Adrenal gland (tissue), 12 donors: ENCODE data around the gene TUB. TPM values are rescaled to one million over a fixed set of nuclear protein-coding genes. Genes with fewer than 3 reads are reported as not detected.

ENCODE experiments used
- DNase-seq, 7 donors: peaks; one replicate each; pipeline ENCODE4 v3.0.0-alpha.2; 2019 to 2020
- H3K27ac ChIP-seq, 5 donors: fragments of 200-600 bp; sonication (generic) in 4 of 5; 1 replicate in 3 of 5; 2 replicates in 2 of 5; pipeline versions ENCODE4 v1.5.1 to v1.8.0; 2016 to 2020; ENCODE audit warnings: mild to moderate bottlenecking in 1 of 5
- H3K27me3 ChIP-seq: fragments of 200-600 bp; 2 replicates; pipeline ENCODE4 v1.8.0; 2021
- H3K36me3 ChIP-seq, 2 donors: fragments of 200-600 bp; replicated peaks in 1 of 2; 1 replicate in 1 of 2; 2 replicates in 1 of 2; pipeline versions ENCODE4 v1.5.1 to v1.8.0; 2018 to 2022
- H3K4me1 ChIP-seq, 2 donors: fragments of 200-600 bp; replicated peaks in 1 of 2; 1 replicate in 1 of 2; 2 replicates in 1 of 2; pipeline versions ENCODE4 v1.5.1 to v1.8.0; 2018 to 2021
- H3K4me3 ChIP-seq, 4 donors: fragments of 200-600 bp; sonication (generic) in 3 of 4; one replicate each; pipeline ENCODE4 v1.5.1; 2016 to 2018
- H3K9me3 ChIP-seq, 3 donors: fragments of 200-600 bp; sonication (generic) in 1 of 3; replicated peaks in 1 of 3; 1 replicate in 2 of 3; 2 replicates in 1 of 3; pipeline versions ENCODE4 v1.5.1 to v1.8.0; 2016 to 2021
- POLR2A ChIP-seq, 2 donors: fragments of 450-650 bp; IDR thresholded peaks; one replicate each; pipeline ENCODE4 v1.6.1; 2017; ENCODE audit warnings: antibody characterized with exemption in 2 of 2, mild to moderate bottlenecking in 2 of 2, moderate library complexity in 1 of 2
- WGBS, 4 donors: extraction: QIAGEN DNeasy Blood & Tissue Kit in 2 of 4; methylation state at CpG; one replicate each; pipeline versions ENCODE4 v1.1.5 to v1.1.7; 2013 to 2017; 5-methylcytosine and 5-hydroxymethylcytosine counted together
- intact Hi-C, 2 donors: fragments of 100-400 bp; cut with DNase I; formaldehyde crosslinking; loops; one replicate each; pipeline versions ENCODE4 v1.14.1 to v1.15.0; 2022 to 2023
- polyA plus RNA-seq, 3 donors: library from polyadenylated mRNA; stranded (reverse); fragments of 200-250 nt in 2 of 3; fragments of 350-450 nt in 1 of 3; fragmentation: Illumina TruSeq in 1 of 3; extraction: RNeasy Lipid Tissue Mini Kit (QIAGEN cat#74804) in 1 of 3; gene quantifications; one replicate each; pipeline ENCODE4 v1.2.3, GENCODE V29; 2013 to 2014
- total RNA-seq, 9 donors: library from RNA; depleted of rRNA in 4 of 9; stranded (reverse); fragments of >200 nt in 4 of 9; fragments of 120-200 nt in 1 of 9; fragmentation: NEBNext Ultra II Directional in 1 of 9; extraction: Animal tissue kit (Norgen Biotek cat#: 25700) in 1 of 9; gene quantifications; one replicate each; pipeline versions ENCODE4 v1.1.0 to v1.2.4, GENCODE V29; 2013 to 2023
- TF ChIP-seq, protein P1 (sequence below), 6 experiments: fragments of 450-650 bp in 4 of 6; fragments of 200-600 bp in 2 of 6; sonication (generic) in 1 of 6; IDR thresholded peaks; 1 replicate in 5 of 6; 2 replicates in 1 of 6; pipeline versions ENCODE4 v1.5.1 to v1.8.0; 2016 to 2021; ENCODE audit warnings: antibody characterized with exemption in 6 of 6, mild to moderate bottlenecking in 2 of 6, moderate library complexity in 1 of 6
- donor health status: healthy with polysubstance abuse.
- donor health status: Bipolar disorder and iron deficiency.
- donor health status: DM: yes; HTN: yes; CAD: no.
- donor health status: DM: no; HTN: no; CAD: no.
- donor health status: DM: no; HTN: no; CAD: no.
- donor health status: DM: yes; HTN: yes; CAD: no.

TUB gene
- total and polyA plus RNA-seq, 12 donors: 2.8 to 26.8 (median 12.0) TPM

- intact Hi-C loops: no loop called here
- no peak overlapping the region for H3K4me3 ChIP-seq
- DNase-seq: peak in 1 of 7 donors; percentile 12
- TF ChIP-seq POLR2A (IDR thresholded peaks at IDR 0.05): no peak
- no peaks in the 10 kb centered on the region for H3K9me3 ChIP-seq
- no peak overlapping the region for H3K27ac ChIP-seq
- H3K27me3 ChIP-seq: no peaks in the 10 kb centered on the region
- H3K4me1 ChIP-seq: no peaks in the 10 kb centered on the region
- WGBS, 4 donors: 89 to 98% (median 95%) methylated on average over 7 to 11 of the region's 11 CpGs
- peaks cover 0 to 35% of the 10 kb centered on the region in 2 donors for H3K36me3 ChIP-seq
Measured at GRCh38 chr11:8101421-8101820, 20.4 kb downstream of the TUB start.

- Histone ChIP-seq H3K4me3 (no peak overlapping the region), H3K27me3 (no peaks in the 10 kb centered on the region), H3K9me3 (no peaks in the 10 kb centered on the region), H3K36me3 (peaks cover 0 to 41% of the 10 kb centered on the region in 2 donors), H3K27ac (no peak overlapping the region), H3K4me1 (no peaks in the 10 kb centered on the region)
- TF ChIP-seq, protein P1, sequence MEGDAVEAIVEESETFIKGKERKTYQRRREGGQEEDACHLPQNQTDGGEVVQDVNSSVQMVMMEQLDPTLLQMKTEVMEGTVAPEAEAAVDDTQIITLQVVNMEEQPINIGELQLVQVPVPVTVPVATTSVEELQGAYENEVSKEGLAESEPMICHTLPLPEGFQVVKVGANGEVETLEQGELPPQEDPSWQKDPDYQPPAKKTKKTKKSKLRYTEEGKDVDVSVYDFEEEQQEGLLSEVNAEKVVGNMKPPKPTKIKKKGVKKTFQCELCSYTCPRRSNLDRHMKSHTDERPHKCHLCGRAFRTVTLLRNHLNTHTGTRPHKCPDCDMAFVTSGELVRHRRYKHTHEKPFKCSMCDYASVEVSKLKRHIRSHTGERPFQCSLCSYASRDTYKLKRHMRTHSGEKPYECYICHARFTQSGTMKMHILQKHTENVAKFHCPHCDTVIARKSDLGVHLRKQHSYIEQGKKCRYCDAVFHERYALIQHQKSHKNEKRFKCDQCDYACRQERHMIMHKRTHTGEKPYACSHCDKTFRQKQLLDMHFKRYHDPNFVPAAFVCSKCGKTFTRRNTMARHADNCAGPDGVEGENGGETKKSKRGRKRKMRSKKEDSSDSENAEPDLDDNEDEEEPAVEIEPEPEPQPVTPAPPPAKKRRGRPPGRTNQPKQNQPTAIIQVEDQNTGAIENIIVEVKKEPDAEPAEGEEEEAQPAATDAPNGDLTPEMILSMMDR (IDR thresholded peaks at IDR 0.05): no peak
- no peak for TF ChIP-seq POLR2A (IDR thresholded peaks at IDR 0.05)
- intact Hi-C loops: no loop called here
- DNase-seq: peak in 2 of 7 donors; percentile 6 to 47
Measured at GRCh38 chr11:8102296-8102915, 21.4 kb downstream of the TUB start.

GRCh38 chr11:8102965-8103364, 22.0 kb downstream of the TUB start:
- TF ChIP-seq, protein P1 (IDR thresholded peaks at IDR 0.05): no peak
- TF ChIP-seq POLR2A (IDR thresholded peaks at IDR 0.05): no peak
- peaks cover 0 to 41% of the 10 kb centered on the region in 2 donors for H3K36me3 ChIP-seq
- no peaks in the 10 kb centered on the region for H3K27me3 ChIP-seq
- H3K9me3 ChIP-seq: no peaks in the 10 kb centered on the region
- H3K4me3 ChIP-seq: no peak overlapping the region
- H3K27ac ChIP-seq: no peak overlapping the region
- peak in 1 of 7 donors; percentile 44 for DNase-seq
- H3K4me1 ChIP-seq: no peaks in the 10 kb centered on the region
- intact Hi-C loops: no loop called here
- 80 to 91% (median 85%) methylated on average over 7 of the region's 7 CpGs for WGBS, 4 donors

DNA sequence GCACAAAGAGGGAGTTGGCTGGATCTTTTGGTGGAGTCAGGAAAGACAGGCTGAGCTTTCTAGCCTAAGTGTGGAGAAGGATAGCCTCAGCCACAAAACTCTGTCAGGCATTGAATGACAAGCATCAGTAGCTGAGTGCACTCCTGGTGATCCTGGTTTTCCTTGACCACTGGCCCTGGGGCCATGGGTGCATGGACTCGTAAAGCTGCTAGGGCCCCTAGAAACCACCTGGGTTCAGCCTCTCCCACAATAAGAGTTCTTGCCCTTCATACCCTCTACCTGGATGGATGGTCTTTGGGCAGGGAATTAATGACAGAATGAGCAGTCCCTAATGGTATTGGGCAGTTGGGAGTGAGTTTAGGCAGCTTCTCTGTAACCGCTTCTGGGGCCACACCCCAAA, 22.9 kb downstream of the TUB start:
- intact Hi-C loops: no loop called here
- WGBS, 4 donors: 91 to 98% (median 93%) methylated on average over 1 to 2 of the region's 2 CpGs
- H3K4me1 ChIP-seq: no peaks in the 10 kb centered on the region
- no peak overlapping the region for H3K4me3 ChIP-seq
- H3K9me3 ChIP-seq: no peaks in the 10 kb centered on the region
- H3K27ac ChIP-seq: no peak overlapping the region
- TF ChIP-seq, protein P1 (IDR thresholded peaks at IDR 0.05): no peak
- no peak for TF ChIP-seq POLR2A (IDR thresholded peaks at IDR 0.05)
- peak in 2 of 7 donors; percentile 4 to 40 for DNase-seq
- H3K36me3 ChIP-seq: peaks cover 0 to 39% of the 10 kb centered on the region in 2 donors
- H3K27me3 ChIP-seq: no peaks in the 10 kb centered on the region

- Histone ChIP-seq H3K27ac (no peak overlapping the region), H3K36me3 (peaks cover 0 to 35% of the 10 kb centered on the region in 2 donors), H3K27me3 (no peaks in the 10 kb centered on the region), H3K4me3 (no peak overlapping the region), H3K9me3 (no peaks in the 10 kb centered on the region), H3K4me1 (no peaks in the 10 kb centered on the region)
- no peak for DNase-seq
- no peak for TF ChIP-seq POLR2A (IDR thresholded peaks at IDR 0.05)
- TF ChIP-seq, protein P1 (IDR thresholded peaks at IDR 0.05): no peak
- intact Hi-C loops: no loop called here
- WGBS, 4 donors: 95 to 99% (median 96%) methylated on average over 4 of the region's 4 CpGs
Measured at GRCh38 chr11:8105133-8105532, 24.1 kb downstream of the TUB start.
